Right lobe of liver (tissue), 6 donors: Measurements from ENCODE around the gene HOXA1. TPM values are rescaled to one million over a fixed set of nuclear protein-coding genes. Genes with fewer than 3 reads are reported as not detected.

Source experiments
- ATAC-seq, 4 donors: fragments of 200-7000 bp; cut with Tn5 transposase; one replicate each; pipeline ENCODE4 v1.9.1; 2020; ENCODE audit warnings: mild to moderate bottlenecking in 4 of 4, moderate library complexity in 4 of 4
- DNase-seq, 3 donors: peaks; one replicate each; pipeline ENCODE4 v3.0.0-alpha.2; 2020
- H3K27ac ChIP-seq, 3 donors: fragments of 200-600 bp; one replicate each; pipeline ENCODE4 v1.8.0; 2022
- H3K27me3 ChIP-seq, 2 donors: fragments of 200-600 bp; one replicate each; pipeline ENCODE4 v1.8.0; 2022
- H3K36me3 ChIP-seq, 4 donors: fragments of 200-600 bp; sonication (generic) in 1 of 4; one replicate each; pipeline versions ENCODE4 v1.5.1 to v1.8.0; 2017 to 2022; ENCODE audit warnings: control low read depth in 1 of 4
- H3K4me1 ChIP-seq, 4 donors: fragments of 200-600 bp; sonication (generic) in 1 of 4; one replicate each; pipeline versions ENCODE4 v1.5.1 to v1.8.0; 2017 to 2022; ENCODE audit warnings: control low read depth in 1 of 4
- H3K4me3 ChIP-seq, 3 donors: fragments of 200-600 bp; one replicate each; pipeline ENCODE4 v1.8.0; 2022
- H3K9me3 ChIP-seq, 4 donors: fragments of 200-600 bp; sonication (generic) in 1 of 4; one replicate each; pipeline versions ENCODE4 v1.5.1 to v1.8.0; 2017 to 2022; ENCODE audit warnings: control low read depth in 1 of 4
- POLR2A ChIP-seq: fragments of 450-650 bp; IDR thresholded peaks from one replicate; pipeline ENCODE4 v1.6.1; 2017; ENCODE audit warnings: antibody characterized with exemption, mild to moderate bottlenecking
- WGBS: methylation state at CpG from one replicate; pipeline ENCODE4 v1.1.6; 2018; ENCODE audit warnings: low coverage, low lambda C conversion rate; ENCODE audit not compliant: insufficient coverage; ENCODE audit errors: missing lambda C conversion rate; 5-methylcytosine and 5-hydroxymethylcytosine counted together
- intact Hi-C, 2 donors: fragments of 100-400 bp; cut with DNase I; formaldehyde crosslinking; loops; one replicate each; pipeline versions ENCODE4 v1.11.2 to v1.14.1; 2022
- total RNA-seq, 6 experiments: library from RNA; depleted of rRNA in 2 of 6; stranded (reverse); fragments of >200 nt in 2 of 6; fragmentation: NEBNext Ultra II Directional in 3 of 6; extraction: Animal tissue kit (Norgen Biotek cat#: 25700) in 3 of 6; gene quantifications; one replicate each; pipeline versions ENCODE4 v1.1.0 to v1.2.4, GENCODE V29; 2016 to 2023
- TF ChIP-seq, protein P1 (sequence below), 4 donors: fragments of 200-600 bp in 3 of 4; fragments of 450-650 bp in 1 of 4; IDR thresholded peaks; one replicate each; pipeline versions ENCODE4 v1.5.1 to v1.8.0; 2016 to 2022; ENCODE audit warnings: antibody characterized with exemption in 4 of 4, mild to moderate bottlenecking in 2 of 4
- donor health status: DM: no; HTN: yes; CAD: no.
- donor health status: DM: no; HTN: no; CAD: no.
- donor health status: DM: no; HTN: no; CAD: no.
- donor health status: DM: no; HTN: yes; CAD: no.
- donor health status: DM: no; HTN: yes; CAD: no.

Gene HOXA1
- total RNA-seq, 6 experiments from 2014 or later = 0.09 to 0.31 (median 0.17) TPM; not detected in 1

DNA sequence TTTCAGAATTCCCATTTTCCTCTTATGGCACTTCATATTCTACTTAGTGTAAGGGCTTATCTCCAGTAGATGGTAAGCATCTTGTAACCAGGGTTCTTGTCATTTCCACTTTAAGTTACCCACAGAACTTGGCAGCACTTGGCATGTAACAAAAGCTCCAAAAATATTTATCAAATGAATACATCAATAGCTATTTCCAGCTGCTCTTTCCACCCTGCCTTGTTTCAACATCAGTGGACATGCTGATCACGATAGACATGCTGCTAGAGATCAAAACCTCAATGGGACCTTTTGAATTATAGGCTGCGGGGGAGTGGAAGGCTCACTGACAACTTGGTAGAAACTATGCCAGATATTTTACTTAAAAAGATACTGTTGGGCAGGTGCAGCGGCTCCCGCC lies 32.9 kb downstream of the HOXA1 start:
- Histone ChIP-seq H3K4me1 (no peaks in the 10 kb centered on the region), H3K36me3 (no peaks in the 10 kb centered on the region), H3K9me3 (no peaks in the 10 kb centered on the region), H3K27ac (no peak overlapping the region), H3K27me3 (no peaks in the 10 kb centered on the region), H3K4me3 (no peak overlapping the region)
- DNase-seq (no peak), ATAC-seq (no peak)
- TF ChIP-seq POLR2A = no peak
- TF ChIP-seq, protein P1, sequence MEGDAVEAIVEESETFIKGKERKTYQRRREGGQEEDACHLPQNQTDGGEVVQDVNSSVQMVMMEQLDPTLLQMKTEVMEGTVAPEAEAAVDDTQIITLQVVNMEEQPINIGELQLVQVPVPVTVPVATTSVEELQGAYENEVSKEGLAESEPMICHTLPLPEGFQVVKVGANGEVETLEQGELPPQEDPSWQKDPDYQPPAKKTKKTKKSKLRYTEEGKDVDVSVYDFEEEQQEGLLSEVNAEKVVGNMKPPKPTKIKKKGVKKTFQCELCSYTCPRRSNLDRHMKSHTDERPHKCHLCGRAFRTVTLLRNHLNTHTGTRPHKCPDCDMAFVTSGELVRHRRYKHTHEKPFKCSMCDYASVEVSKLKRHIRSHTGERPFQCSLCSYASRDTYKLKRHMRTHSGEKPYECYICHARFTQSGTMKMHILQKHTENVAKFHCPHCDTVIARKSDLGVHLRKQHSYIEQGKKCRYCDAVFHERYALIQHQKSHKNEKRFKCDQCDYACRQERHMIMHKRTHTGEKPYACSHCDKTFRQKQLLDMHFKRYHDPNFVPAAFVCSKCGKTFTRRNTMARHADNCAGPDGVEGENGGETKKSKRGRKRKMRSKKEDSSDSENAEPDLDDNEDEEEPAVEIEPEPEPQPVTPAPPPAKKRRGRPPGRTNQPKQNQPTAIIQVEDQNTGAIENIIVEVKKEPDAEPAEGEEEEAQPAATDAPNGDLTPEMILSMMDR (IDR thresholded peaks at IDR 0.05) = no peak
- intact Hi-C loops = no loop called here
- WGBS = 74% methylated on average over 4 of the region's 4 CpGs

DNA sequence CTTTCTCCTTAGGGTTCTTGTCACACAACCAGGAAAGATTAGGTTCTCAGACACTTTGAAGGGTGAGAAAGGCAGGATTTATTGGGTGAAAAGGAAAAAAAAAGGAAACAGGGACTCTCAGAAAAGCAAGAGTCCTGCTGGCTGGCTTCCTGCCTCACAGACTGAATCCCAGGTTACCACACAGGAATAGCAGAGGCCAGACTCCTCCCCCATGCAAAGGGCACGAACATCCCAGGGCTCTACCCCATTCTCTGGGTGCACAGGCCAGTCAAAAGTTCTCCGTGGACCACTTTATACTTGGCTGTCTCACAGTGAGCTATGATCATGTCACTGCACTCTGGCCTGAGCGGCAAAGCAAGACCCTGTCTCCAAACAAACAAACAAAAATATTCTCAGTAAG lies 42.6 kb downstream of the HOXA1 start:
- DNase-seq = no peak
- no peak overlapping the region for H3K4me3 ChIP-seq
- H3K27ac ChIP-seq = no peak overlapping the region
- WGBS = 50% methylated on average over 2 of the region's 3 CpGs
- no peak for TF ChIP-seq POLR2A
- TF ChIP-seq, protein P1 (IDR thresholded peaks at IDR 0.05) = no peak
- intact Hi-C loops = no loop called here
- H3K4me1 ChIP-seq = no peaks in the 10 kb centered on the region
- peak in 1 of 4 donors; percentile 33 for ATAC-seq
- H3K36me3 ChIP-seq = no peaks in the 10 kb centered on the region
- no peaks in the 10 kb centered on the region for H3K9me3 ChIP-seq
- H3K27me3 ChIP-seq = no peaks in the 10 kb centered on the region

DNA sequence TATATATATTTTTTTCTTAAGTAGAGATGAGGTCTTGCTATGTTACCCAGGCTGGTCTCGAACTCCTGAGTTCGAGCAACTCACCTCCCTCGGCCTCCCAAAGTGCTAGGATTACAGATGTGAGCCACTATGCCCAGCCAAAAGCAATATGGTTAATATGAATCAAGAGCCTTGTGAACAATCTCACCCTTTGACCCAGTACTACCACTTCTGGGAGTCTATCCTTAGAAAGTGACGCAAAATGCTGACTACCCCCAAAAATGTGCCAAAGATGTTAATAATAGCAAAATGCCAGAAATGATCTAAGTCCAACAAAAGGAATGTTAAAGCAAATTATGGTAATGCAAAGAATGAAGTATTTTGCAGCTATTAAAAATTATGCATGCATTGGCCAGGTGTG lies 44.3 kb downstream of the HOXA1 start:
- H3K9me3 ChIP-seq = no peaks in the 10 kb centered on the region
- intact Hi-C loops = no loop called here
- H3K36me3 ChIP-seq = no peaks in the 10 kb centered on the region
- 60% methylated on average over 2 of the region's 4 CpGs for WGBS
- H3K4me3 ChIP-seq = no peak overlapping the region
- no peaks in the 10 kb centered on the region for H3K27me3 ChIP-seq
- ATAC-seq (no peak), DNase-seq (no peak)
- no peaks in the 10 kb centered on the region for H3K4me1 ChIP-seq
- H3K27ac ChIP-seq = no peak overlapping the region
- TF ChIP-seq, protein P1 (IDR thresholded peaks at IDR 0.05) = no peak
- no peak for TF ChIP-seq POLR2A

DNA sequence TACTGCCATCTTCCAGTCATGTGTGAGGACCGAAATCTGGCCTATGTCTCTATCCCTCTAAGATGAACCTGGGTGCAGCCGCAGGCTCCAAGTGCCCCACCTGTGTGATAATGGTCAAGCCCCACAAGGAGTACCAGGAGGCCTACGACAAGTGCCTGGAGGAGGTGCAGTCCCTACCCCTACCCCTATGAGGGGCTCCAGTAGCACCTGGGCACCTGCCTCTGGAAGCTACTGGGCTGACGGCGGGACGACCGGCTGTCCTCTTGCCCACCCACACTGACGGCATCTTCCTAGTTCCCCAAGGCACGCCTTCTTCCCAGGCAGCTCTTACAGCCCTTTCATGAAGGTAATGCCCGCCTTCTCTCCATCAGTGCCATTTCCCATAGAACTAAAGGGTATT lies 47.4 kb downstream of the HOXA1 start:
- no peak overlapping the region for H3K27ac ChIP-seq
- DNase-seq (no peak), ATAC-seq (peak in 1 of 4 donors; percentile 11)
- 100% methylated on average over 2 of the region's 10 CpGs for WGBS
- intact Hi-C loops = no loop called here
- H3K4me1 ChIP-seq = no peaks in the 10 kb centered on the region
- H3K4me3 ChIP-seq = no peak overlapping the region
- no peaks in the 10 kb centered on the region for H3K36me3 ChIP-seq
- no peaks in the 10 kb centered on the region for H3K9me3 ChIP-seq
- no peaks in the 10 kb centered on the region for H3K27me3 ChIP-seq
- no peak for TF ChIP-seq POLR2A
- TF ChIP-seq, protein P1 (IDR thresholded peaks at IDR 0.05) = no peak
